HG02610 (cell line): ENCODE results near the gene SLC24A5.
A peak's percentile ranks its signal among the peaks of the same experiment; 100 is the strongest.

Source experiments
- ATAC-seq: cut with Tn5 transposase; IDR thresholded peaks from one replicate; pipeline ENCODE4 v1.9.1; 2021; ENCODE audit warnings: mild to moderate bottlenecking, moderate library complexity; ENCODE audit not compliant: unreplicated experiment

Gene SLC24A5

DNA sequence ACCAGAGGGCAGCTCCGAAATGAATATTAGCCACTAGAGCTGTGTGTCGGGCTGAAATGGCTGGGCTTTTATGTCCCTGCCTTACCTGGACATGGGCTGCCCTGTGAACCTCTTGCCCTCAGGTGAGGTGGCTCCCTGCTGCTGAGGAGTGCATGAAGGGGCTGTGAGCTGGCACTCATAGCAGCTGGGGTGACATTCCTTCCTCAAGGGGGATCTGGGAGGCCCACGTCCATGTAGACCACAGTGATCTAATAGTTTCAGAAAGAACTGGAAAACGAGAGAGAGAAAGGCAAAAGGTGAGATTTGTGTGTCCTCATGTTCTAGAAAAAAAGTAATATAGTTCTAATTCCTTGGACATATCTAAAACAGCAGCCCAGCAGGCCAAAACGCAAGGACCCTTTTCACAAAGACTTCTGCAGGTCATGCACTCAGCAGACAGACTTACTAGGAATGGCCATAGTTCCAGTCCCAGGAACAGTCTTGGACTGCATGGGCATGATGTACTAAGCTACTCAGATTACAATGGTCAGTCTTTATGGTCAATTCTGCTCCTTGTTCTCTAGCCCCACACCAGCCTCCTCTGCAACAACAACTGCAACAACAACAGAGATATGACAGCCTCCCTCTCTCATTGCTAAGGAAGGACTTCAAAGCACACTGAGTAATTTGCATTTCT is 10.8 kb upstream of the SLC24A5 start:
- ATAC-seq, result no peak

- ATAC-seq, result no peak
Measured at GRCh38 chr15:48112242-48112641, 8.5 kb upstream of the SLC24A5 start.

GRCh38 chr15:48119277-48119676 is 1.5 kb upstream of the SLC24A5 start:
- ATAC-seq, result no peak

DNA sequence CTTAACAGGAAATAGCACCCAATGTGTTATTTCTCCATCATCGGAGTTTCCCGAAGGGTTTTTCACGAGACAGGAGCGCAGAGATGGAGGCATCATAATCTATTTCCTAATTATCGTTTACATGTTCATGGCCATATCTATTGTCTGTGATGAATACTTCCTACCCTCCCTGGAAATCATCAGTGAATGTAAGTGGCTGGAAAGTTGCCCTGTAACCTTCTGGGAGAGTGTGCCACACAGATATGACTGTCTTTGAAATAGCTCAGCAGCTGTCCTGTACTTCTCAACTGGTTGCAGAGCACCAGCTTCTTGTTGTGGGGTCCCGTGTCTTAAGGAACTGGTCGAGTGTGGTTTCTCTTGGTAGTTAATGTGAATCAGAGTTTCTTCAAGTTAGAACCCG is 1.1 kb downstream of the SLC24A5 start:
- ATAC-seq, result no peak

GRCh38 chr15:48126667-48127355 is 6.0 kb downstream of the SLC24A5 start:
- ATAC-seq, result no peak

DNA sequence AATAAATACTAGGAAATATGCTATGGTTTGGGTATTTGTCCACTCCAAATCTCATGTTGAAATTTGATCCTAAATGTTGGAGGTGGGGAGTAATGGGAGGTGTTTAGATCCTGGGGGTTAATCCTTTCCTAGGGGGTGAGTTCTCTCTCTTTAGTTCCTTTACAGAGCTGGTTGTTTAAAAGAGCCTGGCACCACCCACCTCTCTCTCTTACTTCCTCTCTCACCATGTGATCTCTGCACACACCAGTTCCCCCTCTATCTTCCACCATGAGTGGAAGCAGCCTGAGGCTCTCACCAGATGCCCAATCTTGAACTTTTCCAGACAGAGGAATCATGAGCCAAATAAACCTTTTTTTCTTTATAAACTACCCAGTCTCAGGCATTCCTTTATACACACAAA is 10.5 kb downstream of the SLC24A5 start:
- ATAC-seq, result no peak

DNA sequence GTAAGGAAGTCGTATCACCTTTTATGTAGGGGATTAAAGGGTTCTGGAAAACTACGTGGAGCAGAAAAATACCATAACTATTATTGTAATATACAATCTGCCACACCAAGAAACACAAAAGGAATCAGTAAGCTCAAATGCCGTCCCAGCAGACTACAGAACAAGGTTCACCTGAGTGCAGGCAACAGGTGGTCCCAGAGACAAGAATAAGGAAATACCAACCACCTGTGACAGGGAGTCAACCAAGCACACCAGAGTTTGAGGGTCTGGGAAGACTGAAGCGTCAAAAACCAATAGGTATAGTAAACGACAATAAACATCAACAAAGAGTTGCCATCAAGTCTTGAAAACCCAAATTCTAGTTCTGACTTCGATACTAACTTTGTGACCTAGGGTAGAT is 12.1 kb downstream of the SLC24A5 start:
- ATAC-seq, result no peak

- no peak for ATAC-seq
Measured at GRCh38 chr15:48143856-48144255, 23.1 kb downstream of the SLC24A5 start.

GRCh38 chr15:48144889-48145288 is 24.1 kb downstream of the SLC24A5 start:
- ATAC-seq, result peak; percentile 64

- no peak for ATAC-seq
Measured at GRCh38 chr15:48145923-48146322, 25.1 kb downstream of the SLC24A5 start.

GRCh38 chr15:48147358-48147757 is 26.6 kb downstream of the SLC24A5 start:
- no peak for ATAC-seq

DNA sequence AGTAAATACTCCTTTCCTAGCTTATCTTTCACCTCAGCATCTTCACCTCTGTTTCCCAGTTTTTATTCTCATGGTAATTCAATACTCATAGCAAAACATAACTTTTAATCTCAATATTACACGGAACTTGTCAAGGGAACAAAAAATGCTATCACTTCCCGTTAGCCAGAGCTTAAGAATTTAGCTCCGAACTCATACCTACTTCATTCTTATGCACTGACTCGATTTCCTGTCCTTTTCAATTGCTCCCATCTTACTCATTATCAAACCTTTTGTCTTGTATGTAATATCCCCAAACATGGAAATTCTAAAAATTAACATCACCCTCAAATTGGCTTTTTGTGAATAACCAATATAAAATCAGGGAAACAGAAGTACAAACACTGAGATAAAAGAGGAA is 29.1 kb downstream of the SLC24A5 start:
- ATAC-seq, result no peak

DNA sequence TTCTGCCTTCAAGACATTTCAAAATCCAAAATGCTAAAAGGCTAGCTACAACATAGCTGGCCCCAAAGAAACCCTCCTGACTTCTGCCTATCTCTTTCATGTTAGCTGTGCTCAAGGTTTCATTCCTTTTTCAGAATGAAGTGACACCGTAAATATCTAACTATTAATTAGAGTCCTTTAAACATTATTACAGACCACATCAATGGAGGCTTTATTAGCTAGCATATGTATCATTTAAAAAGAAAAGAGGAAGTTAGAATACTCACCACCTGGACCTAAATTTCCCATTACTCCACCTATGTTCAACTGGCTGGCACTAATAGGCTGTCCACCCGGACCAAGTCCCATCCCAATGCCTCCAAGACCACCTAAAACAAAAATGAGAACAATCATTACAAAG is 32.7 kb downstream of the SLC24A5 start:
- ATAC-seq, result no peak

GRCh38 chr15:48168616-48169015 is 47.8 kb downstream of the SLC24A5 start:
- no peak for ATAC-seq

GRCh38 chr15:48170981-48171380 is 50.2 kb downstream of the SLC24A5 start:
- ATAC-seq, result no peak

- peak; percentile 25 for ATAC-seq
Measured at GRCh38 chr15:48175126-48175525, 54.3 kb downstream of the SLC24A5 start.

DNA sequence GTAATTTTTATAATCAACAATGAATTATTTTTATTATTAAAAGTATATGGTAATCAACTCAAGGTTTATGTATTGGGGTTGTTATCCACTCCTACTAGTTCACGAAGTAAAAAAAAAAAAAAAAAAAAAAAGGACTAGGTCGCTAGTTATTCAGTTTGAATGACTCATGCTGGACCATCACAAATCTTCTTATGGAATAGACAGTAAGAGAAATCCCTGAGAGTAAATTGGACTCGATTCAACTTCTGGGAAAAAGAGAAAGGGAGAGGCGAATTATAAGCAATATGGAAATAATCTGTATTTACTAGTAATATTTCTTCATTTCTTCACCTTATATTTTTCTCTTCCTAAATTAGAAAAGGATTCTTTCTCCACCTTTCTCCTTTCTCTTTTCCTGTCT is 55.3 kb downstream of the SLC24A5 start:
- no peak for ATAC-seq

DNA sequence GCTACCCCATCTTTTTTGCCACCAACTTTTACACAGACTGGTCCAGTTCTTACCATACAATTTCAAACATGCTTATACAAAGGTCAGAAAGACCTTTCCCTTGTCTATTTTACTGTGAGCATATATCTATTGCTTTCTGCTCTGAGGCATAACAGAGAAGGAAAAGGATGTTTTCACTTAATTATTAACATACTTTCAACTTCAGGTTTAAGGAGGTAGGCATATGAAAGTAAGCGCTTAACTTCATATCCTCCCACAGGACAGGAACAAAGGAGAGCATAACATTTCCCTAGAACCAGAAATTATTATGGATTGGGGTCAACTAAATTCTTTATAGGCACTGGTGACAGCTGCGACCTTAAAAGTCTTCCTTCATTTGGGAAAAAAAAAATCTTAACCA is 56.2 kb downstream of the SLC24A5 start:
- ATAC-seq, result no peak

DNA sequence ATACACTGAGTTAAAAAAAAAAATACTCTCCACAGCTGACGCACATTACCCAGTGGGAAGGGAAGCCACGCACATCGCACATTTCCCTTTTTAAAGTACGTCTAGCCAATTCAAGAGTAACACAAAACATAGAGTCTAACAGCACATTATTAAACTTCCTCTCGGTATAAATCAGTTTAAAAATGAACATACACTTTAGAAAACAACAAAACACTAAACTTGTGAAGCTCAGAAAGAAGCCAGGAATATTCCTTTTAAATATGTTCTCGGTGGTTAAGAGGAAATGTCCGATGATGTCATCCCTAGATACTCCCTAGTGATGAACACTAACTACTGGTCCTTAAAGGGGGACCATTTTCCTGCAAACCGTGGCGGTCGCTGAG is 56.6 kb downstream of the SLC24A5 start:
- ATAC-seq, result peak; percentile 74

- ATAC-seq, result peak; percentile 83
Measured at GRCh38 chr15:48177766-48178647, 57.2 kb downstream of the SLC24A5 start, which contains the start of gene MYEF2. Gene MYEF2, minus strand, starts transcription at chr15:48178295. Its CDS starts 58 bp downstream, at chr15:48178237.

- no peak for ATAC-seq
Measured at GRCh38 chr15:48178648-48178931, 57.8 kb downstream of the SLC24A5 start.

DNA sequence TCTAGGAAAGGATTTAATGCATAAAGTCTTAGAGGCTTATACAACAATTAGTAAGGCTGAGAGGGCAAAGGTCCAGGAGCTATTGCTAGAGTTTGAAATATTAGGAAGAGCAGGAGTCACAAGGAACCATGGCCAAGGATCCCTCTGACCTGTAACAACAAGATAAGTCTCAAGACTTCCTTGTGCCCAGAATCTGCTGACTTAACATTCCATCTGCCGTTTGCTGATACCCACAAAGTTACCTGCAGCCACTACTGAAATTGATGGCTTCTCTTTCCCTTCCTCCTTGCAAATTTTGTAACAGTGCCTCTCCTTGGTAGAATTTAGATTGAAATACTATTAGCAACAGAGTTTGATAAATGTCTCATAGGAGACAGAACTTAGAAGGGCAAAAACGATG is 62.0 kb downstream of the SLC24A5 start:
- no peak for ATAC-seq
